IPS DF 19.7 (cell line): Measurements from ENCODE around the gene ADRB1.

Experiments
- DNase-seq: peaks from one replicate; pipeline ENCODE4 v3.0.0-alpha.2; 2013; ENCODE audit warnings: low read depth, low spot score

The ADRB1 gene

DNA sequence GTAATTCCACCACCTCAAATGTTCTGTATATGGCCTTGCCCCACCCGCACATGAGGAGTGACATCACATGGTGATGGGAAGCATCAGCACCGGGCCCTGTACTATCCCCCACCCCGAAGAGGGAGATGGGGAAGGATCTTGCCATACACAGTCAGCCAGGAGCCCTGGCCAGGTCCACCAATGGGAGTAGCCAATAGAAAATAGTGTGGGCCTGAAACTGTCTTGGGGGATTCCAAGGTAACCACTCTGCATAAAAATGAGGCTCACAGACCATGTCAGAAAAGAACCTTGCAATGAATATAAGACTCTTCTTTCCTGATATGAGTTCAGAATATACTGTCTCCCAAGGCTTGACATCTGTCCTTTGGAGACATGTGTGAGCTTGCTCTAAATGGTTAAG lies 51.1 kb downstream of the ADRB1 start:
- DNase-seq, result no peak

DNA sequence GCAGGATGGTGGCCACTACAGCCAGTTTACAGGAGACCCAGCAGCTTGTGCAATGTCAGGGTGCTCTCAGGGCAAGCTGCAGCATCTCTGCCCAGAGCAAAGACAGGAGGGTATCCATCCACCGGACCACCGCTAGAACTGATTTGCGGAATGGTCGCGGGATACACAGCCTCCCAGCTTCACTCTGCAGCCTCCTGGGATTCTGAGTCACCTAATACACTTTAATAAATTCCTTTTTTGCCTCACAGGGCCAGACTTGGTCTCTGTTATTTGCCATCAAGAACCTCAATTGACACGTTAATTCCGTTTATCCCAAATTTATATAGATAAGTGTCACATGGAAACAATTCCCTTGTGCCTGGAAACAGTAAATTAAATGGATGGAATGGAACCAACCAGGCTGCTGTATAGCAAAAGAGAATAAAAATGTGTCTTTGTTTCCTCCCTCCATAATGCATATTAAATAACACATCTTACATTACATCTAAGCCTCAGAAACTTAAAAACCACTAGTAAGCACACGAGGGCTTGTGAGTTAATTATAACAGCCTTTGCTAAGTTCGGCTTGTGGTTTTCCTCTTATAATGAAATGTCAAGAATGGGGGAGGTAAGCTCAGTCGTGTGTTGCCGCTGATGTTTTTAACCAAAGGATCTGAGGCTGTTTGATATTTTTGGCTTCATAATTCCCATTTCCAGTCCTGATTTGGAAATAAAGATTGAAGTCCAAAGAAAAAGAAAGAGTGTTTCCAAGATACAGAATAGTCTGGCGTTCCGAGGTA lies 52.1 kb downstream of the ADRB1 start:
- no peak for DNase-seq
